HEK293 (cell line): ENCODE results near the gene CHCHD5.
A peak's percentile ranks its signal among the peaks of the same experiment; 100 is the strongest.

Experiments used
- CTCF ChIA-PET: fragments of 350-600 bp; formaldehyde crosslinking; extraction: SDS; loops from one replicate; lab custom pipeline; 2021; ENCODE audit warnings: antibody characterized with exemption; lab: Yijun Ruan, JAX
- POLR2A ChIA-PET: fragments of 300-600 bp; formaldehyde crosslinking; extraction: SDS; loops from one replicate; lab custom pipeline; 2020; ENCODE audit warnings: antibody characterized with exemption, inconsistent platforms; lab: Yijun Ruan, JAX
- H3K27ac ChIP-seq: fragments of 200-500 bp; sonication (Bioruptor generic); 2 replicates; pipeline ENCODE4 v1.5.1; 2014; ENCODE audit warnings: low read depth, low read length, control low read depth, inconsistent platforms; ENCODE audit errors: extremely low read depth
- H3K36me3 ChIP-seq, 2 experiments: fragments of 200-500 bp in 1 of 2; sonication (Bioruptor generic) in 1 of 2; 1 replicate in 1 of 2; 2 replicates in 1 of 2; pipeline ENCODE4 v1.5.1; 2014 to 2017; ENCODE audit warnings: inconsistent platforms in 2 of 2, low read length in 2 of 2; ENCODE audit not compliant: control insufficient read depth in 2 of 2, insufficient read depth in 1 of 2
- H3K4me1 ChIP-seq: fragments of 200-500 bp; sonication (Bioruptor generic); 2 replicates; pipeline ENCODE4 v1.5.1; 2014; ENCODE audit warnings: mild to moderate bottlenecking, low read length, inconsistent platforms; ENCODE audit not compliant: control insufficient read depth, insufficient read depth
- H3K4me3 ChIP-seq: 2 replicates; pipeline ENCODE4 v1.5.1; 2011; ENCODE audit warnings: low read depth, mild to moderate bottlenecking, control low read depth, low read length, moderate library complexity
- H3K9me3 ChIP-seq: fragments of 200-500 bp; sonication (Bioruptor generic); 2 replicates; pipeline ENCODE4 v1.5.1; 2014; ENCODE audit warnings: low read depth, low read length, inconsistent platforms; ENCODE audit not compliant: control insufficient read depth, insufficient read depth
- HOXC10 ChIP-seq: sonication (generic); formaldehyde crosslinking; IDR thresholded peaks from 2 replicates; pipeline ENCODE4 v1.8.1; 2023; ENCODE audit warnings: mild to moderate bottlenecking, missing genetic modification reagents
- MZF1 ChIP-seq: fragments of 450-650 bp; formaldehyde crosslinking; IDR thresholded peaks from 2 replicates; pipeline ENCODE4 v1.5.1; 2017; ENCODE audit warnings: missing biosample characterization, missing genetic modification characterization, borderline replicate concordance
- OVOL3 ChIP-seq: fragments of 450-650 bp; formaldehyde crosslinking; IDR thresholded peaks from 2 replicates; pipeline ENCODE4 v1.5.1; 2016; ENCODE audit warnings: missing biosample characterization, missing genetic modification characterization
- SP3 ChIP-seq: fragments of 450-650 bp; formaldehyde crosslinking; IDR thresholded peaks from 2 replicates; pipeline ENCODE4 v1.5.1; 2016; ENCODE audit warnings: missing biosample characterization, missing genetic modification characterization
- SP7 ChIP-seq: fragments of 450-650 bp; formaldehyde crosslinking; IDR thresholded peaks from 2 replicates; pipeline ENCODE4 v1.5.1; 2016; ENCODE audit warnings: missing biosample characterization, missing genetic modification characterization
- ZBTB17 ChIP-seq: fragments of 450-650 bp; formaldehyde crosslinking; IDR thresholded peaks from 2 replicates; pipeline ENCODE4 v1.5.1; 2016; ENCODE audit warnings: missing biosample characterization, missing genetic modification characterization
- ZBTB8A ChIP-seq: fragments of 450-650 bp; formaldehyde crosslinking; IDR thresholded peaks from 2 replicates; pipeline ENCODE4 v1.5.1; 2016; ENCODE audit warnings: missing biosample characterization, missing genetic modification characterization
- ZNF175 ChIP-seq: fragments of 450-650 bp; formaldehyde crosslinking; IDR thresholded peaks from 2 replicates; pipeline ENCODE4 v1.5.1; 2016; ENCODE audit warnings: missing biosample characterization, missing genetic modification characterization
- ZNF19 ChIP-seq: fragments of 450-650 bp; formaldehyde crosslinking; IDR thresholded peaks from 2 replicates; pipeline ENCODE4; 2016; ENCODE audit warnings: missing biosample characterization, missing genetic modification characterization, low read depth
- ZNF366 ChIP-seq: fragments of 450-650 bp; formaldehyde crosslinking; conservative IDR thresholded peaks from 2 replicates; pipeline ENCODE4 v1.5.1; 2016; ENCODE audit warnings: missing biosample characterization, missing genetic modification characterization
- ZNF510 ChIP-seq: fragments of 450-650 bp; formaldehyde crosslinking; IDR thresholded peaks from 2 replicates; pipeline ENCODE4 v1.5.1; 2018; ENCODE audit warnings: mild to moderate bottlenecking, missing genetic modification characterization, missing biosample characterization; ENCODE audit not compliant: insufficient replicate concordance
- ZNF629 ChIP-seq: fragments of 450-650 bp; formaldehyde crosslinking; IDR thresholded peaks from 2 replicates; pipeline ENCODE4 v1.5.1; 2017; ENCODE audit warnings: missing biosample characterization, missing genetic modification characterization
- ZNF660 ChIP-seq: fragments of 450-650 bp; IDR thresholded peaks from 2 replicates; pipeline ENCODE4 v1.5.1; 2018; ENCODE audit warnings: missing biosample characterization, mild to moderate bottlenecking, missing genetic modification characterization
- TF ChIP-seq, protein P1 (sequence below): fragments of 450-650 bp; formaldehyde crosslinking; IDR thresholded peaks from 2 replicates; pipeline ENCODE4 v1.5.1; 2016; ENCODE audit warnings: missing biosample characterization, missing genetic modification characterization
- TF ChIP-seq, protein P2 (sequence below): fragments of 450-650 bp; formaldehyde crosslinking; IDR thresholded peaks from 2 replicates; pipeline ENCODE4 v1.5.1; 2017; ENCODE audit warnings: missing biosample characterization, missing genetic modification characterization
- TF ChIP-seq, protein P3 (sequence below): fragments of 450-650 bp; formaldehyde crosslinking; IDR thresholded peaks from 2 replicates; pipeline ENCODE4 v1.5.1; 2017; ENCODE audit warnings: missing biosample characterization, missing genetic modification characterization
- TF ChIP-seq, protein P4 (sequence below): fragments of 450-650 bp; formaldehyde crosslinking; IDR thresholded peaks from 2 replicates; pipeline ENCODE4 v1.5.1; 2016; ENCODE audit warnings: missing biosample characterization, missing genetic modification characterization

CHCHD5 gene

DNA sequence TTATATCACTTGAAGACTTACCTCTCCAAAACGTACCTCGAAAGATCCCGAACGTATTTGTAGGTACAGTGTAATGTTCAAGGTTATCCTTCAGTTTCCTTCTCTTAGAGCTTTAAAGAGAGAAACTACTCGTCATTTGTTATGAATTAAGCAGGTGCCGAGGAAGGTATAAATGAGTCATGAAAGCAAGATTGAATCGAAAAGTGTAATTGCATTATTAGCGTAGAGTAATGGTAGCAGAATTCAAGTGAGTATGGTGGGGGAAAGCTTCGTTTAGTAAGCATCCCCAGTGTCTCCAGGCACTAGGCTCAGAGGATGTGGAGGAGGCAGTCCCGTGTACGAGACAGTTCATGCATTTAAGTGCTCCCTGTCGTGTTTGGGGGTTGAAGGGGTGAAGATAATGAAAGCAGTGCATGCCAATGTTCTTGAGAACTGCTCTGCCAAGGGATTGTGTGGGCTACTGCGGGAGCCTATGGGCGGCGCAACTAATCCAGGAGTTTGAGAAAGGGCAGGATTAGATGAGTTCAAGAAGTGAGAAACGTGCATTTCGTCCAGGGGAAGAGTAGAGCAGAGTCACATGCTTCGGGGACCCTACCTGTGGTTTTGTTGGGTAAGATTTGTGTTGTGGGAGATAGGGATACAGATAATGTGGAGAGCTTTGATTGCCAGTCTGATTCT lies 41.3 kb upstream of the CHCHD5 start (continued):
- TF ChIP-seq, protein P1, sequence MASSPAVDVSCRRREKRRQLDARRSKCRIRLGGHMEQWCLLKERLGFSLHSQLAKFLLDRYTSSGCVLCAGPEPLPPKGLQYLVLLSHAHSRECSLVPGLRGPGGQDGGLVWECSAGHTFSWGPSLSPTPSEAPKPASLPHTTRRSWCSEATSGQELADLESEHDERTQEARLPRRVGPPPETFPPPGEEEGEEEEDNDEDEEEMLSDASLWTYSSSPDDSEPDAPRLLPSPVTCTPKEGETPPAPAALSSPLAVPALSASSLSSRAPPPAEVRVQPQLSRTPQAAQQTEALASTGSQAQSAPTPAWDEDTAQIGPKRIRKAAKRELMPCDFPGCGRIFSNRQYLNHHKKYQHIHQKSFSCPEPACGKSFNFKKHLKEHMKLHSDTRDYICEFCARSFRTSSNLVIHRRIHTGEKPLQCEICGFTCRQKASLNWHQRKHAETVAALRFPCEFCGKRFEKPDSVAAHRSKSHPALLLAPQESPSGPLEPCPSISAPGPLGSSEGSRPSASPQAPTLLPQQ = no peak
- TF ChIP-seq MZF1 (tag by site-specific recombination) (no peak), ZBTB17 (tag by site-specific recombination) (peak; percentile 38), ZNF366 (tag by site-specific recombination) (0 out of 2 replicates have a peak, but pooled peaks have one; percentile 14), ZNF19 (no peak), ZNF629 (tag by site-specific recombination) (no peak), SP3 (tag by site-specific recombination) (no peak)
- TF ChIP-seq, all 188 proteins: peak for 8

DNA sequence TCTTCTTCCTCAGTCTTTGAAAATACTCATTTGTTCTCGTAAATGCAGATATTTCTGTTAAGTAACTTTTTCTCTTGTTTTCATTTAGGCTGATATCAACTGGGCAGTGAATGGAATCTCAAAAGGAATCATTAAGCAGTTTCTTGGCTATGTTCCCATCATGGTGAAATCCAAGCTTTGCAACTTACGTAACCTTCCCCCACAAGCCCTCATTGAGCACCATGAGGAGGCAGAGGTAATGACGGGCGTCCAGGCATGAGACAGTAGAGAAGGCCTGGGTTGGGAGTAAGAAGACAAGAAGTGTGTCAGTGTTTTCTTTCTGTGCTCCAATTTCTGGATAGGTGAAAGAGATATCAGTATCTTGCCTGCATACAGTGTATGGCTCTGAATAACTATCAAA lies 37.1 kb upstream of the CHCHD5 start:
- no peak overlapping the region for H3K4me3 ChIP-seq
- peak overlapping the region; percentile 60; the same call in 1 of the 2 replicates for H3K27ac ChIP-seq
- peaks cover 52 to 62% of the 10 kb centered on the region in 2 experiments for H3K36me3 ChIP-seq
- TF ChIP-seq SP7 (tag by site-specific recombination) (0 out of 2 replicates have a peak, but pooled peaks have one; percentile 18), ZNF660 (peak; percentile 31; the same call in 1 of the 2 replicates), ZBTB8A (no peak), HOXC10 (CRISPR knock-in tag) (no peak), ZNF510 (tag by site-specific recombination) (no peak), OVOL3 (tag by site-specific recombination) (no peak), ZNF175 (tag by site-specific recombination) (no peak)
- TF ChIP-seq, protein P2, sequence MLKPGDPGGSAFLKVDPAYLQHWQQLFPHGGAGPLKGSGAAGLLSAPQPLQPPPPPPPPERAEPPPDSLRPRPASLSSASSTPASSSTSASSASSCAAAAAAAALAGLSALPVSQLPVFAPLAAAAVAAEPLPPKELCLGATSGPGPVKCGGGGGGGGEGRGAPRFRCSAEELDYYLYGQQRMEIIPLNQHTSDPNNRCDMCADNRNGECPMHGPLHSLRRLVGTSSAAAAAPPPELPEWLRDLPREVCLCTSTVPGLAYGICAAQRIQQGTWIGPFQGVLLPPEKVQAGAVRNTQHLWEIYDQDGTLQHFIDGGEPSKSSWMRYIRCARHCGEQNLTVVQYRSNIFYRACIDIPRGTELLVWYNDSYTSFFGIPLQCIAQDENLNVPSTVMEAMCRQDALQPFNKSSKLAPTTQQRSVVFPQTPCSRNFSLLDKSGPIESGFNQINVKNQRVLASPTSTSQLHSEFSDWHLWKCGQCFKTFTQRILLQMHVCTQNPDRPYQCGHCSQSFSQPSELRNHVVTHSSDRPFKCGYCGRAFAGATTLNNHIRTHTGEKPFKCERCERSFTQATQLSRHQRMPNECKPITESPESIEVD = 0 out of 2 replicates have a peak, but pooled peaks have one; percentile 32
- TF ChIP-seq, protein P3, sequence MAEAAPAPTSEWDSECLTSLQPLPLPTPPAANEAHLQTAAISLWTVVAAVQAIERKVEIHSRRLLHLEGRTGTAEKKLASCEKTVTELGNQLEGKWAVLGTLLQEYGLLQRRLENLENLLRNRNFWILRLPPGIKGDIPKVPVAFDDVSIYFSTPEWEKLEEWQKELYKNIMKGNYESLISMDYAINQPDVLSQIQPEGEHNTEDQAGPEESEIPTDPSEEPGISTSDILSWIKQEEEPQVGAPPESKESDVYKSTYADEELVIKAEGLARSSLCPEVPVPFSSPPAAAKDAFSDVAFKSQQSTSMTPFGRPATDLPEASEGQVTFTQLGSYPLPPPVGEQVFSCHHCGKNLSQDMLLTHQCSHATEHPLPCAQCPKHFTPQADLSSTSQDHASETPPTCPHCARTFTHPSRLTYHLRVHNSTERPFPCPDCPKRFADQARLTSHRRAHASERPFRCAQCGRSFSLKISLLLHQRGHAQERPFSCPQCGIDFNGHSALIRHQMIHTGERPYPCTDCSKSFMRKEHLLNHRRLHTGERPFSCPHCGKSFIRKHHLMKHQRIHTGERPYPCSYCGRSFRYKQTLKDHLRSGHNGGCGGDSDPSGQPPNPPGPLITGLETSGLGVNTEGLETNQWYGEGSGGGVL = 0 out of 2 replicates have a peak, but pooled peaks have one; percentile 16
- TF ChIP-seq, protein P4, sequence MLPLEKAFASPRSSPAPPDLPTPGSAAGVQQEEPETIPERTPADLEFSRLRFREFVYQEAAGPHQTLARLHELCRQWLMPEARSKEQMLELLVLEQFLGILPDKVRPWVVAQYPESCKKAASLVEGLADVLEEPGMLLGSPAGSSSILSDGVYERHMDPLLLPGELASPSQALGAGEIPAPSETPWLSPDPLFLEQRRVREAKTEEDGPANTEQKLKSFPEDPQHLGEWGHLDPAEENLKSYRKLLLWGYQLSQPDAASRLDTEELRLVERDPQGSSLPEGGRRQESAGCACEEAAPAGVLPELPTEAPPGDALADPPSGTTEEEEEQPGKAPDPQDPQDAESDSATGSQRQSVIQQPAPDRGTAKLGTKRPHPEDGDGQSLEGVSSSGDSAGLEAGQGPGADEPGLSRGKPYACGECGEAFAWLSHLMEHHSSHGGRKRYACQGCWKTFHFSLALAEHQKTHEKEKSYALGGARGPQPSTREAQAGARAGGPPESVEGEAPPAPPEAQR (tag by site-specific recombination) = no peak
- TF ChIP-seq, all 188 proteins: peak for 4
- Histone ChIP-seq H3K9me3 (no peaks in the 10 kb centered on the region), H3K4me1 (peaks cover 6% of the 10 kb centered on the region; the same call in 1 of the 2 replicates)
- ChIA-PET CTCF (interaction anchor here (1.2 to 1.5 kb wide), 2 partner anchors 36 to 426 kb away, joined by 3 to 4 read pairs; no protein-coding TSS in a partner anchor), POLR2A (interaction anchor here (0.6 kb wide), 1 partner anchor 13 kb away, joined by 5 read pairs; no protein-coding TSS in a partner anchor)
